Muscle layer of duodenum (tissue), 2 donors: ENCODE results near the gene B4GAT1.

Experiments used
- H3K27ac ChIP-seq: one replicate; pipeline ENCODE4 v1.7.0; 2013; ENCODE audit warnings: mild to moderate bottlenecking, low read length
- H3K27me3 ChIP-seq: one replicate; pipeline ENCODE4 v1.7.0; 2013; ENCODE audit warnings: low read depth, mild to moderate bottlenecking, control low read depth, low read length
- H3K36me3 ChIP-seq, 2 donors: one replicate each; pipeline ENCODE4 v1.7.0; 2013; ENCODE audit warnings: low read length in 2 of 2, control low read depth in 1 of 2, mild to moderate bottlenecking in 1 of 2; ENCODE audit not compliant: insufficient read depth in 2 of 2, control insufficient read depth in 1 of 2
- H3K4me1 ChIP-seq, 2 donors: one replicate each; pipeline ENCODE4 v1.7.0; 2013; ENCODE audit warnings: low read length in 2 of 2, mild to moderate bottlenecking in 2 of 2, control low read depth in 1 of 2, moderate library complexity in 1 of 2; ENCODE audit not compliant: insufficient read depth in 2 of 2, control insufficient read depth in 1 of 2
- H3K4me3 ChIP-seq, 2 donors: one replicate each; pipeline ENCODE4 v1.7.0; 2013; ENCODE audit warnings: low read length in 2 of 2, low read depth in 1 of 2, mild to moderate bottlenecking in 1 of 2
- H3K9me3 ChIP-seq, 2 donors: one replicate each; pipeline ENCODE4 v1.7.0; 2013; ENCODE audit warnings: low read length in 2 of 2, control low read depth in 1 of 2, mild to moderate bottlenecking in 1 of 2; ENCODE audit not compliant: control insufficient read depth in 1 of 2
- donor health status: healthy.

B4GAT1 gene

DNA sequence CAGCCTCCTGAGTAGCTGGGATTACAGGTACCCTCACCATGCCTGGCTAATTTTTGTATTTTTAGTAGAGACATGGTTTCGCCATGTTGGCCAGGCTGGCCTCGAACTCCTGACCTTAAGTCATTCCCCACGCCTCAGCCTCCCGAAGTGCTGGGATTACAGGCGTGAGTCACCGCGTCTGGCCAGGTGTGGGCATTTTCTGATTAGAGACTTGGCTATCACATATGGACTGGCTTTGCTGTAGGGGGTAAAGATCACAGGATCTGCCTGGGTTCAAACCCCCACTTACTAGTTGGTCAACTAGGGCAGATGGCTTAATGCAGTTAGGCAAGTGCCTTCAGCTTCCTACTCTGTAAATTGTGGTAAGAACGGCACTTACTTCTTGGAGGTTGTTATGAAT is 37.1 kb downstream of the B4GAT1 start:
- Histone ChIP-seq H3K4me1 (peaks cover 0 to 30% of the 10 kb centered on the region in 2 donors), H3K36me3 (no peaks in the 10 kb centered on the region), H3K9me3 (no peaks in the 10 kb centered on the region), H3K4me3 (no peak overlapping the region), H3K27ac (no peak overlapping the region), H3K27me3 (no peaks in the 10 kb centered on the region)

DNA sequence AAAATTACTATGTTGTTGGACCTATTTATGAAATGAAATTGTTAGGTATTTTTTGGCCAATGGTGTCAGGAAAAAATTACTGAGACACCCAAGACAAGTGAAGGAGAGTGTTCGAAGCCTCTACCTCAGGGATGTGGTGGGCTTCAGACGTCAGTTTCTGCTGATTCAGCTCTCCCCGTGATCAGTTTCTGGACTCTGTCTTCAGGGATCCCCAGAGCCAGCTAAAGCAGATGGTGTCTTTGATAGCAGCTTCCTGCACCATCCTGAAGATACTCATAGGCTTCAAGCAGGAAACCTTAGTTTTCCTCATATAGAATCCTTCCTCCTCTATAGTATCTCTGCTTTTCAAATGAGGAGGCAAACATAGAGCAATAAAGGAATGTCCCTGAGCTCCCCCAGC is 38.0 kb downstream of the B4GAT1 start:
- Histone ChIP-seq H3K36me3 (no peaks in the 10 kb centered on the region), H3K27ac (no peak overlapping the region), H3K4me3 (no peak overlapping the region), H3K9me3 (no peaks in the 10 kb centered on the region), H3K27me3 (no peaks in the 10 kb centered on the region), H3K4me1 (peaks cover 0 to 22% of the 10 kb centered on the region in 2 donors)

DNA sequence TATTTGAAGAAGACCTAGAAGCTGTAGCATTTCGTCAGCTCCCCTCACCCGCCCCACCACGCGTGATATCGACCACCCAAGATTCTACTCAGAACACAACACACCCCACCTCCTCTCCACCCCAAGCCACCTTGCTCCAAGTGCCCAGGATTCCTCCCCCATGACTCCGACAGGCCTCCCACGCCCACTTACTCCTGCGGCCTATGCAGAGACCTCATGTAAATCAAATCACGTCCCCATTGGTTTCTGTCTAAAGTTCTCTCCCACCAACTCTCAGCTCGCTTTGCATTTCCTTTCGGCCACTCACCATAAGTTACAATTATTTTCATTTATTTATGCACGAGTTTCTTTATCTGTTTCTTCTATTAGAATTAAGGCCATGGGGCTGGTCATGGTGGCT is 44.8 kb downstream of the B4GAT1 start:
- H3K27me3 ChIP-seq: no peaks in the 10 kb centered on the region
- H3K27ac ChIP-seq: no peak overlapping the region
- H3K36me3 ChIP-seq: no peaks in the 10 kb centered on the region
- H3K4me3 ChIP-seq: no peak overlapping the region
- no peaks in the 10 kb centered on the region for H3K9me3 ChIP-seq
- no peaks in the 10 kb centered on the region for H3K4me1 ChIP-seq

DNA sequence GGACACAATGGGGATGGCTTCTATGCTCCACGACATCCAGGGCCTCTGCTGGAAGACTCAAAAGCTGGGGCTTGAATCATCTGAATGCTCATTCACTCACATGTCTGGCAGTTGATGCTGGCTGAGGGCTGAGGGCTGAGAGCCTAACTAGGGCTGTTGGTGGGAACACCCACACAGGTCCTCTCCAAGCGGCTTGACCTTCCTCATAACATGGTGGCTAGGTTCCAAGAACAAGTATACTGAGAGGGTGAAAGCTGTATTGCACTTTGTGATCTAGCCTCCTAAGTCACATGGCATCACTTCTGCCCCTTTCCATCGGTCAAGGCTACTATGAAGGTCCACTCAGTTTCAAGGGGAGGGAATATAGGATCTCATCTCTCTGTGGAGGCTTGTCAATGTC is 48.2 kb downstream of the B4GAT1 start:
- Histone ChIP-seq H3K27me3 (no peaks in the 10 kb centered on the region), H3K4me3 (no peak overlapping the region), H3K36me3 (no peaks in the 10 kb centered on the region)

DNA sequence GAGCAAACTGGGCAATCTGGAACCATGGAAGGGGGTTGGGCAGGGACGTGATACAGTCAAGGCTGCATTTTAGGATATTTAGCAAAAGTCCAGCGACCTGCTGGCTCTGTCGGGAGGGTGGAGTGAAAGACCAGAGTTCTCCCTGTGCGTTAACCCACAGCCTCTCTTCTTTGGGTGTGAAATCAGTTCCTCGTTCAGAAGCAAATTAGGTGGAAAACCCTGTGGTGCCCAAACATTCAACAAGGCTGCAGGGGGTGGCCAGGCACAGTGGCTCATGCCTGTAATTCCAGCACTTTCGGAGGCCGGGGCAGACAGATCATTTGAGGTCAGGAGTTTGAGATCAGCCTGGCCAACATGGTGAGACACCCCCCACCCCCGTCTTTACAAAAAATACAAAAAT is 49.8 kb downstream of the B4GAT1 start:
- no peaks in the 10 kb centered on the region for H3K36me3 ChIP-seq
- peaks cover 12% of the 10 kb centered on the region for H3K27me3 ChIP-seq
- no peak overlapping the region for H3K4me3 ChIP-seq
- no peak overlapping the region for H3K27ac ChIP-seq
- H3K4me1 ChIP-seq: no peaks in the 10 kb centered on the region
- no peaks in the 10 kb centered on the region for H3K9me3 ChIP-seq

More for the DNA sequence above, 48.2 kb downstream of the B4GAT1 start:
- Histone ChIP-seq H3K9me3 (no peaks in the 10 kb centered on the region), H3K4me1 (no peaks in the 10 kb centered on the region), H3K27ac (no peak overlapping the region)
